Activated naive CD8-positive, alpha-beta T cell treated with anti-CD3 and anti-CD28 coated beads for 36 hours (primary cell): ENCODE data around the gene TSPYL4. TPM values are rescaled to one million over a fixed set of nuclear protein-coding genes. Genes with fewer than 3 reads are reported as not detected.
"Not testable (repeated sequence)": the region's sequence is repeated elsewhere in the genome, so short reads cannot be mapped to it uniquely, and the experiment has no call there.

Source experiments
- DNase-seq: peaks from one replicate; pipeline ENCODE4 v3.0.0; 2021
- H3K27ac Mint-ChIP-seq: one replicate; pipeline ENCODE4 v1.8.0; 2022; ENCODE audit warnings: mild to moderate bottlenecking, moderate library complexity, mixed read lengths
- H3K27me3 Mint-ChIP-seq: one replicate; pipeline ENCODE4 v1.8.0; 2022; ENCODE audit warnings: mild to moderate bottlenecking, mixed read lengths
- H3K36me3 Mint-ChIP-seq: one replicate; pipeline ENCODE4 v1.8.0; 2021; ENCODE audit warnings: mild to moderate bottlenecking, mixed read lengths
- H3K4me1 Mint-ChIP-seq: one replicate; pipeline ENCODE4 v1.8.0; 2021; ENCODE audit warnings: mixed read lengths
- H3K4me3 Mint-ChIP-seq: one replicate; pipeline ENCODE4 v1.8.0; 2022; ENCODE audit warnings: mild to moderate bottlenecking, moderate library complexity, mixed read lengths
- H3K9me3 Mint-ChIP-seq: one replicate; pipeline ENCODE4 v1.8.0; 2022; ENCODE audit warnings: mixed read lengths
- total RNA-seq, 2 experiments: library from RNA; stranded (reverse); gene quantifications; one replicate each; pipeline ENCODE4 v1.2.3, GENCODE V29; 2021

The TSPYL4 gene
- total RNA-seq = 10 to 100 TPM; 15.1 to 15.2 TPM

GRCh38 chr6:116253505-116254296 is at the start of gene TSPYL4:
TSPYL4 (minus strand) TSS chr6:116254075; CDS start chr6:116254008, 67 bp downstream.
- H3K4me3 Mint-ChIP-seq = no peak within 1 kb of the TSS
- H3K36me3 Mint-ChIP-seq = peaks cover 25% of the 10 kb centered on the region
- peak; percentile 87 for DNase-seq
- H3K27me3 Mint-ChIP-seq = no peaks in the 10 kb centered on the region
- peaks cover 36% of the 10 kb centered on the region for H3K4me1 Mint-ChIP-seq
- no peak within 1 kb of the TSS for H3K27ac Mint-ChIP-seq
- H3K9me3 Mint-ChIP-seq = no peaks in the 10 kb centered on the region

- H3K36me3 Mint-ChIP-seq = peaks cover 4% of the 10 kb centered on the region
- H3K9me3 Mint-ChIP-seq = peaks cover 5% of the 10 kb centered on the region
- no peak overlapping the region for H3K27ac Mint-ChIP-seq
- DNase-seq = no peak
- no peaks in the 10 kb centered on the region for H3K27me3 Mint-ChIP-seq
- H3K4me3 Mint-ChIP-seq = no peak overlapping the region
- H3K4me1 Mint-ChIP-seq = no peaks in the 10 kb centered on the region
Observed at GRCh38 chr6:116301104-116301503, 47.2 kb upstream of the TSPYL4 start.

- Mint-ChIP-seq H3K27ac (no peak overlapping the region), H3K4me1 (no peaks in the 10 kb centered on the region), H3K4me3 (no peak overlapping the region), H3K36me3 (peaks cover 4% of the 10 kb centered on the region), H3K27me3 (no peaks in the 10 kb centered on the region), H3K9me3 (peaks cover 5% of the 10 kb centered on the region)
- DNase-seq = no peak
Observed at GRCh38 chr6:116300566-116300965, 46.7 kb upstream of the TSPYL4 start.

GRCh38 chr6:116298973-116299372 is 45.1 kb upstream of the TSPYL4 start:
- no peaks in the 10 kb centered on the region for H3K4me1 Mint-ChIP-seq
- H3K9me3 Mint-ChIP-seq = peaks cover 5% of the 10 kb centered on the region
- no peak overlapping the region for H3K4me3 Mint-ChIP-seq
- no peaks in the 10 kb centered on the region for H3K27me3 Mint-ChIP-seq
- no peak for DNase-seq
- no peak overlapping the region for H3K27ac Mint-ChIP-seq
- H3K36me3 Mint-ChIP-seq = peaks cover 6% of the 10 kb centered on the region

GRCh38 chr6:116298273-116298672 is 44.4 kb upstream of the TSPYL4 start:
- Mint-ChIP-seq H3K36me3 (peaks cover 6% of the 10 kb centered on the region), H3K9me3 (peaks cover 5% of the 10 kb centered on the region), H3K4me1 (no peaks in the 10 kb centered on the region), H3K4me3 (no peak overlapping the region), H3K27ac (no peak overlapping the region), H3K27me3 (no peaks in the 10 kb centered on the region)
- DNase-seq = no peak

GRCh38 chr6:116292553-116292952 is 38.7 kb upstream of the TSPYL4 start:
- H3K4me3 Mint-ChIP-seq = no peak overlapping the region
- H3K9me3 Mint-ChIP-seq = no peaks in the 10 kb centered on the region
- peaks cover 2% of the 10 kb centered on the region for H3K36me3 Mint-ChIP-seq
- no peak for DNase-seq
- H3K27me3 Mint-ChIP-seq = no peaks in the 10 kb centered on the region
- no peak overlapping the region for H3K27ac Mint-ChIP-seq
- no peaks in the 10 kb centered on the region for H3K4me1 Mint-ChIP-seq

GRCh38 chr6:116291701-116292396 is 38.0 kb upstream of the TSPYL4 start:
- no peak overlapping the region for H3K4me3 Mint-ChIP-seq
- H3K27ac Mint-ChIP-seq = no peak overlapping the region
- DNase-seq = no peak
- H3K4me1 Mint-ChIP-seq = no peaks in the 10 kb centered on the region
- no peaks in the 10 kb centered on the region for H3K9me3 Mint-ChIP-seq
- H3K27me3 Mint-ChIP-seq = no peaks in the 10 kb centered on the region
- H3K36me3 Mint-ChIP-seq = peaks cover 2% of the 10 kb centered on the region

- Mint-ChIP-seq H3K36me3 (peaks cover 2% of the 10 kb centered on the region), H3K9me3 (no peaks in the 10 kb centered on the region), H3K4me1 (no peaks in the 10 kb centered on the region), H3K27me3 (no peaks in the 10 kb centered on the region), H3K27ac (no peak overlapping the region), H3K4me3 (no peak overlapping the region)
- no peak for DNase-seq
Observed at GRCh38 chr6:116290799-116291198, 36.9 kb upstream of the TSPYL4 start.

- H3K4me1 Mint-ChIP-seq = no peaks in the 10 kb centered on the region
- H3K27me3 Mint-ChIP-seq = no peaks in the 10 kb centered on the region
- no peak overlapping the region for H3K27ac Mint-ChIP-seq
Observed at GRCh38 chr6:116289876-116290275, 36.0 kb upstream of the TSPYL4 start.

GRCh38 chr6:116287689-116288282 is 33.9 kb upstream of the TSPYL4 start:
- Mint-ChIP-seq H3K27ac (no peak overlapping the region), H3K36me3 (no peaks in the 10 kb centered on the region), H3K4me3 (no peak overlapping the region), H3K4me1 (no peaks in the 10 kb centered on the region), H3K9me3 (no peaks in the 10 kb centered on the region), H3K27me3 (no peaks in the 10 kb centered on the region)
- no peak for DNase-seq

More at GRCh38 chr6:116289876-116290275, 36.0 kb upstream of the TSPYL4 start:
- peaks cover under 1% of the 10 kb centered on the region for H3K36me3 Mint-ChIP-seq
- H3K4me3 Mint-ChIP-seq = no peak overlapping the region
- no peaks in the 10 kb centered on the region for H3K9me3 Mint-ChIP-seq
- DNase-seq = no peak

- no peak overlapping the region for H3K4me3 Mint-ChIP-seq
- no peak overlapping the region for H3K27ac Mint-ChIP-seq
- no peaks in the 10 kb centered on the region for H3K36me3 Mint-ChIP-seq
- H3K9me3 Mint-ChIP-seq = no peaks in the 10 kb centered on the region
- no peak for DNase-seq
- no peaks in the 10 kb centered on the region for H3K27me3 Mint-ChIP-seq
- no peaks in the 10 kb centered on the region for H3K4me1 Mint-ChIP-seq
Observed at GRCh38 chr6:116286773-116287358, 33.0 kb upstream of the TSPYL4 start.

GRCh38 chr6:116284984-116285383 is 31.1 kb upstream of the TSPYL4 start:
- not testable (repeated sequence) for H3K9me3 Mint-ChIP-seq, H3K27me3 Mint-ChIP-seq, H3K27ac Mint-ChIP-seq, H3K4me3 Mint-ChIP-seq, DNase-seq, H3K36me3 Mint-ChIP-seq
- H3K4me1 Mint-ChIP-seq = peaks cover 10% of the 10 kb centered on the region

- Mint-ChIP-seq H3K27ac (no peak overlapping the region), H3K9me3 (no peaks in the 10 kb centered on the region), H3K4me3 (no peak overlapping the region), H3K4me1 (peaks cover 12% of the 10 kb centered on the region), H3K27me3 (no peaks in the 10 kb centered on the region), H3K36me3 (peaks cover 15% of the 10 kb centered on the region)
- DNase-seq = no peak
Observed at GRCh38 chr6:116283191-116283590, 29.3 kb upstream of the TSPYL4 start.

- DNase-seq = no peak
- H3K4me3 Mint-ChIP-seq = no peak overlapping the region
- H3K27ac Mint-ChIP-seq = no peak overlapping the region
- H3K9me3 Mint-ChIP-seq = no peaks in the 10 kb centered on the region
- H3K27me3 Mint-ChIP-seq = no peaks in the 10 kb centered on the region
- peaks cover 17% of the 10 kb centered on the region for H3K4me1 Mint-ChIP-seq
- peaks cover 20% of the 10 kb centered on the region for H3K36me3 Mint-ChIP-seq
Observed at GRCh38 chr6:116282698-116283097, 28.8 kb upstream of the TSPYL4 start.

- H3K27me3 Mint-ChIP-seq = no peaks in the 10 kb centered on the region
- H3K27ac Mint-ChIP-seq = peak overlapping the region; percentile 97
- H3K4me1 Mint-ChIP-seq = peaks cover 27% of the 10 kb centered on the region
- peak overlapping the region; percentile 8 for H3K4me3 Mint-ChIP-seq
- peaks cover 35% of the 10 kb centered on the region for H3K36me3 Mint-ChIP-seq
- no peak for DNase-seq
- H3K9me3 Mint-ChIP-seq = no peaks in the 10 kb centered on the region
Observed at GRCh38 chr6:116280933-116281316, 27.1 kb upstream of the TSPYL4 start.
